AG08396 (cell line): ENCODE measurements around the gene AP1G2.
A peak's percentile ranks its signal among the peaks of the same experiment; 100 is the strongest.
"Not testable (repeated sequence)": the region's sequence is repeated elsewhere in the genome, so short reads cannot be mapped to it uniquely, and the experiment has no call there.

Source experiments
- DNase-seq: peaks from one replicate; pipeline ENCODE4 v3.0.0; 2012; ENCODE audit warnings: low spot score, mixed read lengths

The AP1G2 gene

GRCh38 chr14:23600322-23600707, 32.7 kb upstream of the AP1G2 start:
- no peak for DNase-seq

- DNase-seq: not testable (repeated sequence)
These were observed 26.6 kb upstream of the AP1G2 start for GRCh38 chr14:23594191-23594590.

GRCh38 chr14:23590198-23590597, 22.6 kb upstream of the AP1G2 start:
- DNase-seq: no peak

- no peak for DNase-seq
These were observed 22.0 kb upstream of the AP1G2 start for GRCh38 chr14:23589606-23590005.

GRCh38 chr14:23588884-23589598, 21.4 kb upstream of the AP1G2 start:
- peak; percentile 89 for DNase-seq

- DNase-seq: not testable (repeated sequence)
These were observed 17.1 kb upstream of the AP1G2 start for GRCh38 chr14:23584527-23585203.

- not testable (repeated sequence) for DNase-seq
These were observed 16.4 kb upstream of the AP1G2 start for GRCh38 chr14:23583761-23584526.

- DNase-seq: no peak
These were observed 15.5 kb upstream of the AP1G2 start for GRCh38 chr14:23582906-23583760.

- DNase-seq: no peak
These were observed 13.3 kb upstream of the AP1G2 start for GRCh38 chr14:23580948-23581281.

GRCh38 chr14:23580152-23580926, 12.7 kb upstream of the AP1G2 start:
- DNase-seq: no peak

- DNase-seq: peak; percentile 8
These were observed 12.1 kb upstream of the AP1G2 start for GRCh38 chr14:23579739-23580138.

GRCh38 chr14:23579311-23579630, 11.7 kb upstream of the AP1G2 start:
- no peak for DNase-seq

- no peak for DNase-seq
These were observed 11.1 kb upstream of the AP1G2 start, which contains the start of gene JPH4 for GRCh38 chr14:23578560-23579310. TSS of gene JPH4 (minus strand) at chr14:23578790. CDS start at chr14:23577453, 1,337 bp downstream.

- DNase-seq: no peak
These were observed 10.3 kb upstream of the AP1G2 start for GRCh38 chr14:23577710-23578392.

- DNase-seq: no peak
These were observed 9.6 kb upstream of the AP1G2 start for GRCh38 chr14:23577004-23577681.

GRCh38 chr14:23573384-23574015, 5.9 kb upstream of the AP1G2 start:
- DNase-seq: no peak

- no peak for DNase-seq
These were observed 5.2 kb upstream of the AP1G2 start for GRCh38 chr14:23572836-23573235.

- DNase-seq: no peak
These were observed 4.9 kb upstream of the AP1G2 start for GRCh38 chr14:23572524-23572828.
